IMR-90 (cell line): ENCODE results near the gene GTF2I. TPM values are rescaled to one million over a fixed set of nuclear protein-coding genes. Genes with fewer than 3 reads are reported as not detected.
"Not testable (repeated sequence)": the region's sequence is repeated elsewhere in the genome, so short reads cannot be mapped to it uniquely, and the experiment has no call there.

Experiments
- ATAC-seq: fragments of 200-7000 bp; cut with Tn5 transposase; 2 replicates; pipeline ENCODE4 v1.9.1; 2020; ENCODE audit warnings: low read depth, mild to moderate bottlenecking, moderate library complexity
- BruUV-seq: library from RNA; stranded (reverse); fragments of 400-500 nt; replicated peaks from 2 replicates; lab custom pipeline; 2021; lab: Mats Ljungman, UMichigan
- CTCF ChIA-PET: fragments of 300-600 bp; formaldehyde crosslinking; extraction: SDS; loops from one replicate; lab custom pipeline; 2021; ENCODE audit warnings: antibody characterized with exemption; lab: Yijun Ruan, JAX
- POLR2A ChIA-PET: fragments of 300-600 bp; sonication (Branson Sonifier 250); formaldehyde crosslinking; loops from one replicate; lab custom pipeline; 2022; ENCODE audit warnings: antibody characterized with exemption; ENCODE audit not compliant: unreplicated experiment; lab: Charles Lee
- DNase-seq: peaks from one replicate; pipeline ENCODE4 v3.0.0; 2013
- H2AFZ ChIP-seq: replicated peaks from 2 replicates; pipeline ENCODE3; 2013; ENCODE audit warnings: low read length, mild to moderate bottlenecking; ENCODE audit not compliant: poor library complexity
- H2AK5ac ChIP-seq: 2 replicates; pipeline ENCODE4 v1.6.1; 2013; ENCODE audit warnings: low read depth, low read length, inconsistent platforms
- H2AK9ac ChIP-seq: replicated peaks from 2 replicates; pipeline ENCODE3; 2013; ENCODE audit warnings: mild to moderate bottlenecking, low read depth, low read length, moderate library complexity; ENCODE audit not compliant: poor library complexity
- H2BK120ac ChIP-seq: 2 replicates; pipeline ENCODE4 v1.6.1; 2013; ENCODE audit warnings: low read depth, low read length, inconsistent platforms
- H2BK15ac ChIP-seq: 3 replicates; pipeline ENCODE4 v1.6.1; 2013; ENCODE audit warnings: low read depth, low read length, inconsistent platforms
- H2BK20ac ChIP-seq: 2 replicates; pipeline ENCODE4 v1.6.1; 2013; ENCODE audit warnings: low read depth, mild to moderate bottlenecking, inconsistent platforms, low read length, moderate library complexity
- H2BK5ac ChIP-seq: 2 replicates; pipeline ENCODE4 v1.6.1; 2013; ENCODE audit warnings: mild to moderate bottlenecking, low read depth, low read length, inconsistent platforms; ENCODE audit not compliant: poor library complexity, severe bottlenecking
- H3K14ac ChIP-seq: replicated peaks from 2 replicates; pipeline ENCODE4 v1.6.1; 2013; ENCODE audit warnings: low read depth, low read length, inconsistent platforms
- H3K18ac ChIP-seq: 2 replicates; pipeline ENCODE4 v1.6.1; 2013; ENCODE audit warnings: low read depth, low read length, control low read depth
- H3K23ac ChIP-seq: 2 replicates; pipeline ENCODE4 v1.6.1; 2013; ENCODE audit warnings: low read depth, low read length, inconsistent platforms
- H3K27ac ChIP-seq: 2 replicates; pipeline ENCODE4 v1.5.1; 2013; ENCODE audit warnings: mild to moderate bottlenecking, control low read depth, low read length; ENCODE audit not compliant: insufficient read depth
- H3K27me3 ChIP-seq: 2 replicates; pipeline ENCODE4 v1.6.1; 2013; ENCODE audit warnings: low read length; ENCODE audit not compliant: control insufficient read depth, insufficient read depth
- H3K36me3 ChIP-seq: 2 replicates; pipeline ENCODE4 v1.6.1; 2013; ENCODE audit warnings: low read length, mixed read lengths; ENCODE audit not compliant: control insufficient read depth, insufficient read depth
- H3K4ac ChIP-seq: 2 replicates; pipeline ENCODE4 v1.6.1; 2013; ENCODE audit warnings: low read depth, low read length, inconsistent platforms
- H3K4me1 ChIP-seq: 2 replicates; pipeline ENCODE4 v1.6.1; 2013; ENCODE audit warnings: low read length, mixed read lengths; ENCODE audit not compliant: control insufficient read depth, insufficient read depth
- H3K4me2 ChIP-seq: 2 replicates; pipeline ENCODE4 v1.6.1; 2013; ENCODE audit warnings: low read depth, mild to moderate bottlenecking, control low read depth, low read length, moderate library complexity
- H3K4me3 ChIP-seq: 2 replicates; pipeline ENCODE4 v1.5.1; 2013; ENCODE audit warnings: low read depth, mild to moderate bottlenecking, control low read depth, low read length, moderate library complexity; ENCODE audit not compliant: insufficient read depth
- H3K56ac ChIP-seq: 2 replicates; pipeline ENCODE4 v1.6.1; 2013; ENCODE audit warnings: low read length, inconsistent platforms; ENCODE audit not compliant: insufficient read depth; ENCODE audit errors: extremely low read depth
- H3K79me1 ChIP-seq, 2 experiments: 2 replicates each; pipeline ENCODE4 v1.6.1; 2013; ENCODE audit warnings: low read length in 2 of 2, inconsistent platforms in 1 of 2, low read depth in 1 of 2
- H3K9ac ChIP-seq: 2 replicates; pipeline ENCODE4 v1.6.1; 2013; ENCODE audit warnings: low read depth, low read length, control low read depth
- H3K9me1 ChIP-seq: 2 replicates; pipeline ENCODE4 v1.6.1; 2013; ENCODE audit warnings: low read length, inconsistent platforms; ENCODE audit not compliant: insufficient read depth
- H3K9me3 ChIP-seq: 2 replicates; pipeline ENCODE4 v1.6.1; 2013; ENCODE audit warnings: low read length; ENCODE audit not compliant: control insufficient read depth, insufficient read depth
- H4K20me1 ChIP-seq: 2 replicates; pipeline ENCODE4 v1.6.1; 2013; ENCODE audit warnings: low read length, inconsistent platforms; ENCODE audit not compliant: insufficient read depth
- H4K5ac ChIP-seq: 2 replicates; pipeline ENCODE4 v1.6.1; 2013; ENCODE audit warnings: mild to moderate bottlenecking, low read depth, low read length, control low read depth
- H4K8ac ChIP-seq, 2 experiments: 2 replicates each; pipeline ENCODE4 v1.6.1; 2013; ENCODE audit warnings: low read depth in 2 of 2, low read length in 2 of 2, control low read depth in 1 of 2, inconsistent platforms in 1 of 2
- H4K91ac ChIP-seq: 2 replicates; pipeline ENCODE4 v1.6.1; 2013; ENCODE audit warnings: low read depth, low read length, inconsistent platforms; ENCODE audit not compliant: insufficient read depth
- WGBS, 2 experiments: methylation state at CpG; one replicate each; pipeline versions ENCODE4 v1.1.5 to v1.1.7; 2013; ENCODE audit warnings: missing lambda C conversion rate in 2 of 2; ENCODE audit not compliant: insufficient read length in 1 of 2; ENCODE audit errors: extremely low coverage in 2 of 2; 5-methylcytosine and 5-hydroxymethylcytosine counted together
- dilution Hi-C: fragments of 300-500 bp; cut with HindIII; formaldehyde crosslinking; loops from one replicate; pipeline ENCODE4 v1.14.3; 2018; ENCODE audit warnings: low sequenced_read_pairs; ENCODE audit not compliant: unreplicated experiment
- in situ Hi-C: fragments of 300-500 bp; cut with MboI; formaldehyde crosslinking; loops from 3 replicates; pipeline ENCODE4 v1.14.3; 2019; ENCODE audit warnings: low sequenced_read_pairs, inconsistent platforms, mixed read lengths
- intact Hi-C: fragments of 100-400 bp; cut with micrococcal nuclease; formaldehyde crosslinking; loops from 2 replicates; pipeline ENCODE4 v1.10.0; 2022
- polyA plus RNA-seq, 3 experiments: library from polyadenylated mRNA; depleted of rRNA; stranded (reverse); fragments of >200 nt; gene quantifications; 2 replicates each; pipeline ENCODE4 v1.2.3, GENCODE V29; 2012; ENCODE audit warnings: low replicate concordance in 1 of 3
- total RNA-seq: library from RNA; depleted of rRNA; stranded (reverse); fragments of >200 nt; gene quantifications from 2 replicates; pipeline ENCODE4 v1.2.3, GENCODE V29; 2012

The GTF2I gene
- total and polyA plus RNA-seq, 2 of the 4 experiments (the other 2 are of a cell fraction): 46.4 to 88.8 TPM

GRCh38 chr7:74756673-74757072, 99.2 kb downstream of the GTF2I start:
- H4K20me1 ChIP-seq, H2BK15ac ChIP-seq, H3K27ac ChIP-seq, H4K8ac ChIP-seq, H2BK5ac ChIP-seq, H4K5ac ChIP-seq, H3K4me1 ChIP-seq, intact Hi-C loops, H3K4me2 ChIP-seq, H2AK5ac ChIP-seq, H4K91ac ChIP-seq, H3K23ac ChIP-seq, DNase-seq, H3K9me1 ChIP-seq, H3K27me3 ChIP-seq, H3K4me3 ChIP-seq, POLR2A ChIA-PET, H2BK20ac ChIP-seq, dilution Hi-C loops, ATAC-seq, H3K18ac ChIP-seq, H3K14ac ChIP-seq, H2AFZ ChIP-seq, H2BK120ac ChIP-seq, H3K4ac ChIP-seq, H3K9me3 ChIP-seq, H2AK9ac ChIP-seq, H3K56ac ChIP-seq, CTCF ChIA-PET, H3K9ac ChIP-seq, H3K36me3 ChIP-seq, in situ Hi-C loops, H3K79me1 ChIP-seq, BruUV-seq: not testable (repeated sequence)
- no CpG with 5 or more reads among the region's 5 CpGs for WGBS, 2 experiments

GRCh38 chr7:74758268-74758667, 100.8 kb downstream of the GTF2I start:
- H2BK15ac ChIP-seq, in situ Hi-C loops, H2BK20ac ChIP-seq, H3K14ac ChIP-seq, H2AK5ac ChIP-seq, H3K56ac ChIP-seq, H3K23ac ChIP-seq, H3K4ac ChIP-seq, H2BK120ac ChIP-seq, H2BK5ac ChIP-seq, H3K18ac ChIP-seq, H3K9ac ChIP-seq, dilution Hi-C loops, H3K4me1 ChIP-seq, H4K91ac ChIP-seq, H3K4me3 ChIP-seq, H3K79me1 ChIP-seq, H4K5ac ChIP-seq, H2AFZ ChIP-seq, H3K4me2 ChIP-seq, CTCF ChIA-PET, BruUV-seq, H3K9me1 ChIP-seq, H2AK9ac ChIP-seq, H3K36me3 ChIP-seq, H3K27me3 ChIP-seq, intact Hi-C loops, POLR2A ChIA-PET, H3K9me3 ChIP-seq, H4K20me1 ChIP-seq, DNase-seq, H3K27ac ChIP-seq: not testable (repeated sequence)
- ATAC-seq: peak; percentile 54
- no CpG with 5 or more reads among the region's 7 CpGs for WGBS, 2 experiments
- peak overlapping the region in 1 of 2 experiments; percentile 97; a peak in 1 of 4 replicates for H4K8ac ChIP-seq
